A549 (cell line): ENCODE measurements around the gene ZNF92.

Experiments
- BHLHE40 ChIP-seq: IDR thresholded peaks from 2 replicates; pipeline ENCODE4 v1.6.1; 2012; ENCODE audit warnings: low read depth, low read length, inconsistent platforms
- POLR2A ChIP-seq: IDR thresholded peaks from 2 replicates; pipeline ENCODE4 v1.6.1; 2012; ENCODE audit warnings: mild to moderate bottlenecking, low read length
- TF ChIP-seq, protein P1 (sequence below): fragments of >200 bp; sonication (Bioruptor Twin); formaldehyde crosslinking; IDR thresholded peaks from 3 replicates; pipeline ENCODE4 v1.5.1; 2016

GRCh38 chr7:65373608-65374351, at the start of gene ZNF92:
- TF ChIP-seq, protein P1, sequence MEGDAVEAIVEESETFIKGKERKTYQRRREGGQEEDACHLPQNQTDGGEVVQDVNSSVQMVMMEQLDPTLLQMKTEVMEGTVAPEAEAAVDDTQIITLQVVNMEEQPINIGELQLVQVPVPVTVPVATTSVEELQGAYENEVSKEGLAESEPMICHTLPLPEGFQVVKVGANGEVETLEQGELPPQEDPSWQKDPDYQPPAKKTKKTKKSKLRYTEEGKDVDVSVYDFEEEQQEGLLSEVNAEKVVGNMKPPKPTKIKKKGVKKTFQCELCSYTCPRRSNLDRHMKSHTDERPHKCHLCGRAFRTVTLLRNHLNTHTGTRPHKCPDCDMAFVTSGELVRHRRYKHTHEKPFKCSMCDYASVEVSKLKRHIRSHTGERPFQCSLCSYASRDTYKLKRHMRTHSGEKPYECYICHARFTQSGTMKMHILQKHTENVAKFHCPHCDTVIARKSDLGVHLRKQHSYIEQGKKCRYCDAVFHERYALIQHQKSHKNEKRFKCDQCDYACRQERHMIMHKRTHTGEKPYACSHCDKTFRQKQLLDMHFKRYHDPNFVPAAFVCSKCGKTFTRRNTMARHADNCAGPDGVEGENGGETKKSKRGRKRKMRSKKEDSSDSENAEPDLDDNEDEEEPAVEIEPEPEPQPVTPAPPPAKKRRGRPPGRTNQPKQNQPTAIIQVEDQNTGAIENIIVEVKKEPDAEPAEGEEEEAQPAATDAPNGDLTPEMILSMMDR: no peak
- TF ChIP-seq BHLHE40 (no peak), POLR2A (peak; percentile 93)
